IPS-20b (cell line): ENCODE results near the gene EAF1.
"Not testable (repeated sequence)": the region's sequence is repeated elsewhere in the genome, so short reads cannot be mapped to it uniquely, and the experiment has no call there.

Source experiments
- H3K27ac ChIP-seq: one replicate; pipeline ENCODE4 v1.5.1; 2013; ENCODE audit warnings: low read length
- H3K27me3 ChIP-seq: 2 replicates; pipeline ENCODE4 v1.6.1; 2013; ENCODE audit warnings: mild to moderate bottlenecking, low read length, inconsistent platforms; ENCODE audit not compliant: insufficient read depth
- H3K36me3 ChIP-seq: 2 replicates; pipeline ENCODE4 v1.6.1; 2013; ENCODE audit warnings: low read depth, mild to moderate bottlenecking, inconsistent platforms, low read length, moderate library complexity; ENCODE audit not compliant: insufficient read depth
- H3K4me1 ChIP-seq: 2 replicates; pipeline ENCODE4 v1.6.1; 2013; ENCODE audit warnings: mild to moderate bottlenecking, control low read depth, inconsistent platforms, low read length, moderate library complexity; ENCODE audit not compliant: insufficient read depth
- H3K4me3 ChIP-seq: 2 replicates; pipeline ENCODE4 v1.5.1; 2013; ENCODE audit warnings: mild to moderate bottlenecking, low read length, inconsistent platforms
- H3K9ac ChIP-seq: 2 replicates; pipeline ENCODE4 v1.6.1; 2013; ENCODE audit warnings: low read depth, mild to moderate bottlenecking, inconsistent platforms, low read length, moderate library complexity
- H3K9me3 ChIP-seq: 2 replicates; pipeline ENCODE4 v1.6.1; 2013; ENCODE audit warnings: mild to moderate bottlenecking, low read depth, low read length, inconsistent platforms; ENCODE audit not compliant: insufficient read depth

EAF1 gene

GRCh38 chr3:15455756-15456155 is 28.4 kb downstream of the EAF1 start:
- no peak overlapping the region for H3K27ac ChIP-seq
- no peaks in the 10 kb centered on the region for H3K4me1 ChIP-seq
- H3K9me3 ChIP-seq: no peaks in the 10 kb centered on the region
- no peaks in the 10 kb centered on the region for H3K36me3 ChIP-seq
- no peak overlapping the region for H3K9ac ChIP-seq
- no peak overlapping the region for H3K4me3 ChIP-seq
- H3K27me3 ChIP-seq: no peaks in the 10 kb centered on the region

- Histone ChIP-seq H3K27me3 (no peaks in the 10 kb centered on the region), H3K27ac (no peak overlapping the region), H3K9me3 (no peaks in the 10 kb centered on the region), H3K4me1 (no peaks in the 10 kb centered on the region), H3K36me3 (no peaks in the 10 kb centered on the region), H3K4me3 (no peak overlapping the region), H3K9ac (no peak overlapping the region)
Measured at GRCh38 chr3:15456321-15456720, 28.9 kb downstream of the EAF1 start.

- H3K9ac ChIP-seq, H3K36me3 ChIP-seq, H3K4me1 ChIP-seq, H3K27me3 ChIP-seq, H3K27ac ChIP-seq, H3K9me3 ChIP-seq, H3K4me3 ChIP-seq: not testable (repeated sequence)
Measured at GRCh38 chr3:15456915-15457314, 29.5 kb downstream of the EAF1 start.

GRCh38 chr3:15458212-15458780 is 30.9 kb downstream of the EAF1 start:
- H3K27ac ChIP-seq: no peak overlapping the region
- H3K36me3 ChIP-seq: no peaks in the 10 kb centered on the region

GRCh38 chr3:15460891-15461531 is 33.6 kb downstream of the EAF1 start:
- Histone ChIP-seq H3K9me3 (no peaks in the 10 kb centered on the region), H3K36me3 (no peaks in the 10 kb centered on the region), H3K4me1 (no peaks in the 10 kb centered on the region), H3K4me3 (no peak overlapping the region), H3K27me3 (no peaks in the 10 kb centered on the region), H3K27ac (no peak overlapping the region), H3K9ac (no peak overlapping the region)

More at GRCh38 chr3:15458212-15458780, 30.9 kb downstream of the EAF1 start:
- Histone ChIP-seq H3K4me3 (no peak overlapping the region), H3K9ac (no peak overlapping the region), H3K9me3 (no peaks in the 10 kb centered on the region), H3K4me1 (no peaks in the 10 kb centered on the region), H3K27me3 (no peaks in the 10 kb centered on the region)

GRCh38 chr3:15462451-15462850 is 35.1 kb downstream of the EAF1 start:
- Histone ChIP-seq H3K9ac (no peak overlapping the region), H3K27ac (no peak overlapping the region), H3K27me3 (no peaks in the 10 kb centered on the region), H3K4me1 (no peaks in the 10 kb centered on the region), H3K36me3 (no peaks in the 10 kb centered on the region), H3K4me3 (no peak overlapping the region), H3K9me3 (no peaks in the 10 kb centered on the region)

GRCh38 chr3:15465876-15466585 is 38.6 kb downstream of the EAF1 start:
- Histone ChIP-seq H3K36me3 (no peaks in the 10 kb centered on the region), H3K4me3 (no peak overlapping the region), H3K9me3 (no peaks in the 10 kb centered on the region), H3K27ac (no peak overlapping the region), H3K27me3 (no peaks in the 10 kb centered on the region), H3K9ac (no peak overlapping the region), H3K4me1 (no peaks in the 10 kb centered on the region)

GRCh38 chr3:15467227-15468181 is 40.1 kb downstream of the EAF1 start:
- Histone ChIP-seq H3K27ac (no peak overlapping the region), H3K27me3 (no peaks in the 10 kb centered on the region), H3K9ac (no peak overlapping the region)

DNA sequence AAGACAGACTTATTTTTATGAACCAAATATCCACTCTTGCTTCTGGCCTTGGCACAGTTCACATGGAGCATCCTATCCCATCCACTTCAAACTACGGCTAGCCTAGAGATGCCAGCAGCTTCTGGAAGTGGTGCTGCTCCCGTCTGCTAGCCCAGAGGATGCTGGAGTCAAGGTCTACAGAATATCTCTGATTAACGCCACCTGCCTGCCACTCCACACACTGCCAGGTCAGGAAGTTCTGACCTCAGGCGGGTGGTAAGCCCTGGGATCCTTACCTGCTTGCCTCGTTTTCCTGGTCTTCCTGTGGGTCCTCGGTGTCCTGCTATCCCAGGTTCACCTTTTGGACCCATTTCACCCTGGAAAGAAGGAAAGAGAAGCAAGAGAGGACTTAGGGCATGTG is 42.9 kb downstream of the EAF1 start:
- no peak overlapping the region for H3K9ac ChIP-seq
- no peaks in the 10 kb centered on the region for H3K9me3 ChIP-seq
- H3K4me1 ChIP-seq: no peaks in the 10 kb centered on the region; the same call in 1 of the 2 replicates
- H3K36me3 ChIP-seq: no peaks in the 10 kb centered on the region
- no peak overlapping the region for H3K4me3 ChIP-seq
- H3K27me3 ChIP-seq: no peaks in the 10 kb centered on the region
- no peak overlapping the region for H3K27ac ChIP-seq

More at GRCh38 chr3:15467227-15468181, 40.1 kb downstream of the EAF1 start:
- no peak overlapping the region for H3K4me3 ChIP-seq
- H3K4me1 ChIP-seq: no peaks in the 10 kb centered on the region
- no peaks in the 10 kb centered on the region for H3K36me3 ChIP-seq
- H3K9me3 ChIP-seq: no peaks in the 10 kb centered on the region

DNA sequence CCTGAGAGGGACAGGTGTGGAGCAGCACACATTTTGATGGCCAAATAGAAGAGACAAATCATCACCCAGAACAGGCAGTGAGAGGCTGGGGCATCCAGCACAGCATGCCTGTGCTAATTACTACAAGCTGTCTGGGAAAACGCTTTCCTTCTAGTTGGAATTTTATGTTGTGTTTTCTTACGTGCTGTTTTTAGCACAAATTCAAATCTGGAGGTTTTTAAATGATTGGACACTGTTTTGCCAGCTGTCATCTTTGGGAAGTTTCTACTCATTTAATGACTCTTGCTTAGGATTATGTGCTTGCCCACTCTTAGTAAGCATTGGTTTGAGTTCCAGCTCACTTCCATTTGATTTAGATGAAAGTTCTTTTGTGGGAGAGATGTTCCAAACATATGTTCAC is 43.5 kb downstream of the EAF1 start:
- Histone ChIP-seq H3K4me1 (no peaks in the 10 kb centered on the region; the same call in 1 of the 2 replicates), H3K9ac (no peak overlapping the region), H3K27me3 (no peaks in the 10 kb centered on the region), H3K9me3 (no peaks in the 10 kb centered on the region), H3K4me3 (no peak overlapping the region), H3K27ac (no peak overlapping the region), H3K36me3 (no peaks in the 10 kb centered on the region)

- Histone ChIP-seq H3K27ac (no peak overlapping the region), H3K9me3 (no peaks in the 10 kb centered on the region), H3K36me3 (no peaks in the 10 kb centered on the region), H3K4me1 (no peaks in the 10 kb centered on the region; the same call in 1 of the 2 replicates), H3K4me3 (no peak overlapping the region), H3K9ac (no peak overlapping the region), H3K27me3 (no peaks in the 10 kb centered on the region)
Measured at GRCh38 chr3:15471861-15472260, 44.5 kb downstream of the EAF1 start.
